ENCODE results near the gene CACNA1B.

DNA sequence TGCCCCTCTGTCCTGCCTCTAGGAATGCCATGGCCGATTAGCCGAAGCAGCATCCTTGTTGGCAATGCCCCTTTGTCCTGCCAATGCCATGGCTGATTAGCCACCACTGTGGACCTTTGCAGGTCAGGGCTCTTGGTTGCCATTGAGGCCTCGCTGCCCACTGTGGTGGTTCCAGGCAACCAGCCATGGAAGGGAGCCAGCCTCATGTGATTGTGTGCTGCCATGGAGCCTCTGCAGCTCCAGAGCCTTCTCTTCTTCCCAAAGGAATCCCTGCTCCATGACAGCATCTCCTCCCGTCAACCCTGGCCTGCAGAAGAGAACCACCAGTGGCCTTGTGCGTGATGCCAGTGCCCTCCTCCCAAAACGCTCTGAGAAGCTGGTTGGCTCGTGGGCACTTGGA lies 187.0 kb downstream of the CACNA1B start:
- TF ChIP-seq, protein P1, sequence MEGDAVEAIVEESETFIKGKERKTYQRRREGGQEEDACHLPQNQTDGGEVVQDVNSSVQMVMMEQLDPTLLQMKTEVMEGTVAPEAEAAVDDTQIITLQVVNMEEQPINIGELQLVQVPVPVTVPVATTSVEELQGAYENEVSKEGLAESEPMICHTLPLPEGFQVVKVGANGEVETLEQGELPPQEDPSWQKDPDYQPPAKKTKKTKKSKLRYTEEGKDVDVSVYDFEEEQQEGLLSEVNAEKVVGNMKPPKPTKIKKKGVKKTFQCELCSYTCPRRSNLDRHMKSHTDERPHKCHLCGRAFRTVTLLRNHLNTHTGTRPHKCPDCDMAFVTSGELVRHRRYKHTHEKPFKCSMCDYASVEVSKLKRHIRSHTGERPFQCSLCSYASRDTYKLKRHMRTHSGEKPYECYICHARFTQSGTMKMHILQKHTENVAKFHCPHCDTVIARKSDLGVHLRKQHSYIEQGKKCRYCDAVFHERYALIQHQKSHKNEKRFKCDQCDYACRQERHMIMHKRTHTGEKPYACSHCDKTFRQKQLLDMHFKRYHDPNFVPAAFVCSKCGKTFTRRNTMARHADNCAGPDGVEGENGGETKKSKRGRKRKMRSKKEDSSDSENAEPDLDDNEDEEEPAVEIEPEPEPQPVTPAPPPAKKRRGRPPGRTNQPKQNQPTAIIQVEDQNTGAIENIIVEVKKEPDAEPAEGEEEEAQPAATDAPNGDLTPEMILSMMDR (IDR thresholded peaks at IDR 0.05; ENCODE audit: low read length), result no peak
- TF ChIP-seq EZH2phosphoT487 (IDR thresholded peaks at IDR 0.05; ENCODE audit: low read length), result no peak
- no peak for TF ChIP-seq EZH2 (optimal IDR thresholded peaks at IDR 0.05; ENCODE audit: low read depth, low read length)
